HS-27A (cell line): Measurements from ENCODE around the gene TBXAS1.
"Not testable (repeated sequence)": the region's sequence is repeated elsewhere in the genome, so short reads cannot be mapped to it uniquely, and the experiment has no call there.

Source experiments
- DNase-seq: peaks from one replicate; pipeline ENCODE4 v3.0.0-alpha.2; 2012; ENCODE audit warnings: low read depth, missing footprints

TBXAS1 gene

DNA sequence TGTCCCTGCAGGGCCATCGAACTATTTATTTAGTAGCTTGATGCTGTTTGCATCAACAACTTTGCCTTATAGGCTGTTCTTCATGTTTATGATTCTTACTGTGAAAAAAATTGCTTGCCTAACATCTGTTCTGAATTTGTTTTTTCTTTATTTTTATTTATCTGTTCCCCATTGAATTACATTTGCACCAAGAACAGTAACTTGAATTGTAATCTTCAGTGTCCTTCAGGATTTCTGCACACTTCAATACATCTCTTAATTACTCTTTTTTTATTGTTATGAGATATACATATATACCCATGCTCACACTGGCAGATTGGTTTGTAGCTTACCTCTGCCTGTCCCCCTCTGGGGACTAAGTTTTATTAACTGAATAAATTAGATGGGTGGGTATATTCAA, 64.4 kb downstream of the TBXAS1 start:
- no peak for DNase-seq

GRCh38 chr7:139893999-139894398, 64.9 kb downstream of the TBXAS1 start:
- DNase-seq = no peak

GRCh38 chr7:139895141-139895829, 66.2 kb downstream of the TBXAS1 start:
- no peak for DNase-seq

DNA sequence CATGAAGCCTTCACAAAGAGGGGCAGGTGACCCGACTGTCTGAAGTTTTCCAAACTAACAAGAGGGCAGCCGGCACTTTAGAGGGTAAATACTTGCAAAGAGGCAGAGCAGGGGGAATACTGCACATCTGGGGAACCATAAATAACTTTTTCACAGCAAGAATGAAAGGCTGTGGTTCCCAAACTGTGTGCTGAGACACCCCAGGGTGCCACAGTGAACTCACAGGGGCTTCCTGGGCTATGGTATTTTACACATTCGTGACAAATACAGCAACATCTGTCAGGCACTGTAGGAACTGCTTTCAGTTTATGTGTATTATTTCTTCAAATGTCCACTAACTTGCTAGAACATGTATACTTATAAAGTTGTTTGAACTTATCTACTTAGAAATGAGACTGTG, 67.2 kb downstream of the TBXAS1 start:
- no peak for DNase-seq

- no peak for DNase-seq
Measured at GRCh38 chr7:139896831-139897230, 67.8 kb downstream of the TBXAS1 start.

GRCh38 chr7:139897422-139898090, 68.5 kb downstream of the TBXAS1 start:
- DNase-seq = no peak

DNA sequence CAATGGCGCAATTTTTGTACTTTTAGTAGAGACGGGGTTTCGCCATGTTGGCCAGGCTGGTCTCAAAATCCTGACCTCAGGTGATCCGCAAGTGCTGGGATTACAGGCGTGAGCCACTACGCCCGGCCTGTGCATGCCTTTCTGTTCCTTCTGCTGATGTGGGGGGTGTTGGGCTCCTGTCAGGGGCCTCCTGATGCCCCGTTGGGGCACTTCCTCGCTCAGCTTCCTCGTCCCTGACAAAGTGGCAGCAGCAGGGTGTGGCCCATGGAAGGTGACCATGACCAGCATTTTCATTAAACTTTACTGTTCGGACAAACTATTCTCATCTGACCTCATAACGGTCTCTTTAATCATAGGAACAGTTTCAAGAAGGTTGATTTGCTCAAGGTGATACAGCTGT, 69.4 kb downstream of the TBXAS1 start:
- DNase-seq = no peak

- no peak for DNase-seq
Measured at GRCh38 chr7:139899328-139899955, 70.4 kb downstream of the TBXAS1 start.

GRCh38 chr7:139900326-139900725, 71.3 kb downstream of the TBXAS1 start:
- no peak for DNase-seq

DNA sequence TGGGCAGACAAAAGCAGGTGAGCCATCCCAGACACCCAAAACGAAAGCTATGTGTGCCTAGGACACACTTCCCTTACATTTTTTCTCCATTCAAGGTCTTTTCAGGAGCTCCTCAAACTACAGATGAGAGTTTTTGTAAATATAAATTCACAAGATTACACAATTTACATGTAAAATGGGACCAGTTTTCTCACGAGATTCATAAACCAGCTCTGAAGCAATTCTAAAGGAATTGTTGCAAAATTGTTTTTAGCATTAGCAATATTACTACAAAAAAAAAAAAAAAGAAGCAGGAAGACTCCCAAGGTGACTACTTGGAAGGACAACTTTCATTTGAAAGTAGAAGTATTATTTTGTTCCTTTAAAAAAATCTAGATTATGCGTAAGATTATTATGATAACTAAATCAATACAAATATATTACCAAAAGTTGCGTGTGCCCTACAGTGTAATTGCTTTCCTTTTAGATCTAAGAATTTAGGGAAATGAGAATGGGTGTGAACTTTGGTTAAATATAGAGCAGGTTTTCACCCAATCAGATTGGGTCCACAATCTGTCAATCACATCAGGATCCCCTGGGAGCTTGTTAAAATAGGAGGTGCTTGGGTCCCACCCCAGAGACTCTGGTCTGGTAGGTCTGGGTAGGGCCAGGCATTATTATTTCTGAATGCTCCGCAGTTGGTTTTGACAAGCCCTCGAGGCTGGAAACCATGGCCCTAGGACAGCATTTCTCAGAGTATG, 72.2 kb downstream of the TBXAS1 start:
- no peak for DNase-seq

DNA sequence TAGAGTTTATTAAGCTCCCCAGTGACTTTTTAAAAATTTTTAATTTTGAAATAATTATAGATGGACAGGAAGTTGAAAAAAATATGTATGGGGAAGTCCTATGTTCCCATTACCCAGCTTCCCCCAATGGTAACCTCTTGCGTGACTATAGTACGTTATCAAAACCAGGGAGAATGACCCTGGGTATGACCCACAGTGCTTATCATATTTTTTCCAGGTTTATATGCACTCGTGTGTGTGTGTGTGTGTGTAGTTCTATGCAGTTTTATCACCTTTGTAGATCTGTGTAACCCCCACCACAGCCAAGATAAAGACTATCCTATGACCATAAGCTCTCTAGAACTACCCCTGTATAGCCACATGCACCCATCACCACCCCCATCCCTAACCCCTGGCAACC, 72.8 kb downstream of the TBXAS1 start:
- DNase-seq = no peak

DNA sequence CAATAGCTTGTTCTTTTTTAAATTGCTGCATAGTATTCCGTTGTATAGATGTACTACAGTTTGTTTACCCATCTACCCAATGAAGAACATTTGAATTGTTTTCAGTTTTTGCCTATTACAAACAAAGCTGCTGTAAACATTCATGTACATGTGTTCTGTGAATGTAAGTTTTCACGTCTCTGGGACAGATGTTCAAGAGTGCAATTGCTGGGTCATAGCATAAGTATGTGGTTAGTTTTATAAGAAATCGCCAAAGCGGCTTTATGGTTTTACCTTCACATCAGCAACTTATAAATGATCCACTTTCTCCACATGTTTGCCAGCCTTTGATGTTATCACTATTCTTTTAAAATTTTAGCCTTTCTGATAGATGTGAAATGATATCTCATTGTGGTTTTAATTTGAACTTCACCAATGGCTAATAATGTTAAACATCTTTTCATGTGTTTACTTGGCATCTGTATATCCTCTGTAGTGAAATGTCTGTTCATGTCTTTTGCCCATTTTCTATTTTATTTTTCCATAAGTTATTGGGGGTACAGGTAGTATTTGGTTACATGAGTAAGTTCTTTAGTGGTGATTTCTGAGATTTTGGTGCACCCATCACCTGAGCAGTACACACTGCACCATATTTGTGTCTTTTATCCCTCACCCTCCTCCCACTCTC, 73.5 kb downstream of the TBXAS1 start:
- DNase-seq = no peak

- DNase-seq = not testable (repeated sequence)
Measured at GRCh38 chr7:139903103-139903477, 74.0 kb downstream of the TBXAS1 start.

DNA sequence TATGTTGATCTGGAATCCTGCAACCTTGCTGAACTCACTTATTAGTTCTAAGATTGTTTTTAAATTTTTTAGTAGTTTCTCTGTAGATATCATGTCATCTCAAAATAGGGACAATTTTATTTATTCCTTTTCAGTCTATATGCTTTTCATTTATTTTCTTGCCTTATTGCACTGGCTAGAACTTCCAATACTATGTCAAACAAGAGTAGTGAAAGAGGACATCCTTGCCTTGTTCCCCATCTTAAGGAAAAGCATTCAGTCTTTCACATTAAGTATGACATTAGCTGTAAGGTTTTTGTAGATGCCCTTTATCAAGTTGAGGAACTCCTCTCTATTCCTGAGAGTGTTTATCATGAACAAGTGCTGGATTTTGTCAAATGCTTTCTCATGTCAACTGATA, 77.8 kb downstream of the TBXAS1 start:
- DNase-seq = no peak

GRCh38 chr7:139908792-139909191, 79.7 kb downstream of the TBXAS1 start:
- DNase-seq = no peak

DNA sequence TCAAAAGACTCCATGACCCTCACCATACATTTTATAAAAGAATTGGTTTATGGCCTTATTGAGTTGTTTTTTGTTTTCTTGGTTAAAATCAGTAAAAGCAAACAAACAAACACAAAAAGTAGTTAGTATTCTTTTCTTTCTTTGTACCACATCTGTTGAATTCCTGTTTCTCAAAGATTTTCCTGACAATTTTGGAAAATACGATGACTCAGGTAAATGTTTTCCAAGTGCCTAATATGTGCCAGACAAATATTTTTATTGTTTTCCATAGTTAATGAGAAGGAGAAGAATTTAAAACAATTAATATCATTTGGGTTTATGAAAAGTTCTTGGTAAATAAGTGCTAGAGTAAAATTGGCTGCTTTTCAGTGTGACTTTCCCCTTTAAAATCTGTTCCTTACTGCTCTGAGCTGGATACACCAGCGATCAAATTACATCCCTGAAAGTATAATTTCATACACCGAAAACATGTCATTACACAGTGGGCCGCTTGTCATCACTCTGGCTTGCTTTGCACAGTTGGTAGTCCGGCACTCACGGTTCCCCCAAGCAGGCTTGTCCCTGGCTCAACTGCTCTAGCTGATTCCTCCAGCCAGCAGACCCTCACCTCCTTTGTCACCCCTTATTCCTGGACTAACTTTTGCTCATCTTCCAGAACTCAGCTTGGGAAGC, 80.5 kb downstream of the TBXAS1 start:
- DNase-seq = no peak

DNA sequence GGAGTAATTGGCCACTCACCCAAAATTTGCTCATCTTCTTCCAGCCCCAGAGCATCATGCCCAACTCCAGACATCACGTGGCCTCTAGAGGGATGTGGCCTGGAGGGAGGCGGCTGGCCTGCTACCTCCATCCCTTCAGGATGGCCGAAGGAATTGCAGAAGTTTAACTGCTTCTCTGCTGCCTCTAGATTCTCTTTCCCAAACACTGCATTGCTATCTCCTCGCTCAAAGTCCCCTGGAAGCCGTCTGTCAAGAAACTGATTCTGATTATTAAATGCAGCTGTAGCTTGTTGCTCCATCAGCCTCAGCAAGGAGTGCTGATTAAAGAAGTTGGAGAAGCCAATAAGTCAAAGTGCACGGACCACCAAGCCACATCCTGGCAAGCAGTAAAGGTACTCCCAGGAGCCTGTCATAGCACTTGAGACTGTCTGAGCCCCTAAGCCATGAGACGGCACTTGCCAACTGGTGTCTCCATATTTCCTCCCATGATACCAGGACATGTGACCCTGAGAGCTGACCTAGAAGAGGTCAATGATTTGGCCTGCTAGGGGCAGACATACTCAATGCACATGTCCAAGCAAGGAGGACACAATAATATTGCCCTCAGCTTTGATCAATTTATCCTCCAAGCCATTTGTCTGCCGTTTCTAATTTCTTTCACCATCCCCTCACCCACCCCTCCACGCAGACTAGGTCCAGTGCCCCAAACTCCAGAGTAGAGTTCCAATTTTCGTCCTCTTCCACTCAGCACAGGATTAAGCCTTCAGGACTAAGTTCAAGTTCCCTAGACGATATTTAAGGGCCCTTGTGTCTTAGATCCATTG, 84.2 kb downstream of the TBXAS1 start:
- DNase-seq = no peak

DNA sequence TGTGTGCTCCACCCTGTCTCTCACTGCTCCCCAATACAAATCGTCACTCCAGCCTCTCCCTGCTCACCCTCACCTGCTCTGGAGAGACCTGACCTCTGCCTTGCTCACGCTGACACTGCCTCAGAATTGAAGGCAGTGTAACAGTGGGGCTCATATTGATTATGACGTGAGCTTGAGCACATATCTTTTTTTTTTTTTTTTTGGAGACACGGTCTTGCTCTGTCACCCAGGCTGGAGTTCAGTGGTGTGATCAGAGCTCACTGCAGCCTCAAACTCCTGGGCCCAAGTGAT, 84.7 kb downstream of the TBXAS1 start:
- DNase-seq = no peak

DNA sequence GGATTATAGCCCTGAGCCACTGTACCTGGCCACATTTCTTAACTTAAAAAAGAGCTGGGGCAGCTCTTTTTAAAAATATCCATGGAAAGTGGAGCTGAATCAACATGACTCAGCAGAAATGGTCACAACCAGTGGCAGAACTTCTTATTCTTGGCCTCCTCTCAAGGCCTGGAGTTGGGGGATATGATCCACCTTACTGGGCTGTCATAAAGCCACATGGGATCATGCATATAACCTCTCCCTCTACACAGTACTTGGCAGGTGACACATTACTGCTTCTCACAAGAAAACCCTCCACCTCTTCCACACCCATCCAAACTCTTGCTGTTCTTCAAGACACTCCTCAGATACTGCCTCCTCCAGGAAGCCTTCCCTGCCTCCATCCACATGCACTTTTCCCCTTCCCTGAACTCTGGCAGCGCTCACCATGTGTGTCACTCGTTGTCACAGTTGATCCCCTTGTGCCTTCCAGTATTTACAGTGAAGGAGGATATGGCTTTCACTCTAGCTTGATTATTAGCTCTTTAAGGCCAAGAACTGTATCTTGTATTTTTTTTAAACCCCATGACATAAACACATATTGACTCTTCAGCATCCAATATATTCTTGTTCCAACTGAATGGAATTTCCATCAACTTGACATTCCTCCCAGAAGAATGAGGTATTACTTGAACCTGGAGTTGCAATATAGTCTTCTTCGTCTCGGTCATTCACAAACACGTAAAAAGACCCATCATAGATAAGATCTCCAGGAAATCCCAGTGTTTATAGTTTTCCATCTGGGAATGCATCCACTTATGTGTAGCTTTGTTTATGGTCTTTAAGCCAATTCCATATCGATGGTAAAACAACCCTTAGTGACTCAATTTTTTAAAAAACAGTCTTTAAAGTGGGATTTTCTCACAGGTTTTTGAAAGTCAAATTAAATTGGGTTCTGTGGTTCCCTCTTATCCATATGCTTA, 85.5 kb downstream of the TBXAS1 start:
- no peak for DNase-seq
